ENCODE measurements around the gene CACNA1A.

Gene CACNA1A

GRCh38 chr19:13461536-13461935, 44.7 kb downstream of the CACNA1A start:
- TF ChIP-seq, protein P1, sequence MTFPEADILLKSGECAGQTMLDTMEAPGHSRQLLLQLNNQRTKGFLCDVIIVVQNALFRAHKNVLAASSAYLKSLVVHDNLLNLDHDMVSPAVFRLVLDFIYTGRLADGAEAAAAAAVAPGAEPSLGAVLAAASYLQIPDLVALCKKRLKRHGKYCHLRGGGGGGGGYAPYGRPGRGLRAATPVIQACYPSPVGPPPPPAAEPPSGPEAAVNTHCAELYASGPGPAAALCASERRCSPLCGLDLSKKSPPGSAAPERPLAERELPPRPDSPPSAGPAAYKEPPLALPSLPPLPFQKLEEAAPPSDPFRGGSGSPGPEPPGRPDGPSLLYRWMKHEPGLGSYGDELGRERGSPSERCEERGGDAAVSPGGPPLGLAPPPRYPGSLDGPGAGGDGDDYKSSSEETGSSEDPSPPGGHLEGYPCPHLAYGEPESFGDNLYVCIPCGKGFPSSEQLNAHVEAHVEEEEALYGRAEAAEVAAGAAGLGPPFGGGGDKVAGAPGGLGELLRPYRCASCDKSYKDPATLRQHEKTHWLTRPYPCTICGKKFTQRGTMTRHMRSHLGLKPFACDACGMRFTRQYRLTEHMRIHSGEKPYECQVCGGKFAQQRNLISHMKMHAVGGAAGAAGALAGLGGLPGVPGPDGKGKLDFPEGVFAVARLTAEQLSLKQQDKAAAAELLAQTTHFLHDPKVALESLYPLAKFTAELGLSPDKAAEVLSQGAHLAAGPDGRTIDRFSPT (tag by site-specific recombination; IDR thresholded peaks at IDR 0.05): no peak
- no peak for TF ChIP-seq IKZF3 (tag by site-specific recombination; IDR thresholded peaks at IDR 0.05)
- TF ChIP-seq ZNF335 (tag by site-specific recombination; conservative IDR thresholded peaks at IDR 0.05): no peak
- TF ChIP-seq ZNF114 (tag by site-specific recombination; IDR thresholded peaks at IDR 0.05): no peak
- TF ChIP-seq SP2 (tag by site-specific recombination; IDR thresholded peaks at IDR 0.05): no peak
- no peak for TF ChIP-seq ZNF544 (tag by site-specific recombination; IDR thresholded peaks at IDR 0.05)
- no peaks in the 10 kb centered on the region for H3K9me3 ChIP-seq (ENCODE audit: control insufficient read depth, insufficient read depth, low read depth, low read length)
- ChIA-PET POLR2A (no interaction called here), CTCF (interaction anchor here (0.7 kb wide), 1 partner anchor 9 kb away, joined by 3 read pairs; no protein-coding TSS in a partner anchor)
- H3K4me3 ChIP-seq (ENCODE audit: low read depth, low read length): no peak overlapping the region
- no peak overlapping the region for H3K27ac ChIP-seq (ENCODE audit: extremely low read depth, low read depth, low read length)
- no peaks in the 10 kb centered on the region for H3K4me1 ChIP-seq (ENCODE audit: control insufficient read depth, insufficient read depth, low read length)
- no peaks in the 10 kb centered on the region for H3K36me3 ChIP-seq (ENCODE audit: control insufficient read depth in 2 of 2, insufficient read depth in 1 of 2, low read length in 2 of 2)

DNA sequence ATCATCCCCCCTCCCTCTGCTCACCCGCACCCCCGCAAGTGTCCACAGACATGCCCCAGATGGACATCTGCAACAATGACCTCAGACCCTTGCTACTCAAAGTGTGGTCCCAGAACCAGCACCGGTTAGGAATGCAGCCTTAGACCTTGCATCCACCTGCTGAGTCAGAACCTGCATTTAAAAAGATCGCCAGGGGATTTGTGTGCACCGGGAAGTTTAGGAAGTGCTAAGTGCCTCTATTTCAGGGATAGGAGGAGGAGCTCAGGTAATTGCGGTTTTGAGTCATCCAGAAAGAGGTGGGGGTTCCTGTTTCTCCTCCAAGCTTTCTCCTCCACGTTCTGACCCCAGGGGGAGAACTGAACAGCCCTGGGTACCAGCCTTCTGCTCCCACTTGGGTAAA, 46.2 kb downstream of the CACNA1A start:
- ChIA-PET CTCF (no interaction called here), POLR2A (no interaction called here)
- no peak overlapping the region for H3K27ac ChIP-seq (ENCODE audit: extremely low read depth, low read depth, low read length)
- TF ChIP-seq GLI2 (tag by site-specific recombination; IDR thresholded peaks at IDR 0.05; ENCODE audit: borderline replicate concordance, low read depth) (no peak), KLF7 (tag by site-specific recombination; IDR thresholded peaks at IDR 0.05; ENCODE audit: borderline replicate concordance) (no peak), ZNF23 (tag by site-specific recombination; IDR thresholded peaks at IDR 0.05; ENCODE audit: borderline replicate concordance) (no peak), ZNF394 (tag by site-specific recombination; IDR thresholded peaks at IDR 0.05; ENCODE audit: borderline replicate concordance) (no peak), ZNF843 (tag by site-specific recombination; IDR thresholded peaks at IDR 0.05) (no peak), ZNF214 (tag by site-specific recombination; IDR thresholded peaks at IDR 0.05; ENCODE audit: borderline replicate concordance) (no peak), ZNF184 (tag by site-specific recombination; IDR thresholded peaks at IDR 0.05) (no peak), YY1 (tag by site-specific recombination; IDR thresholded peaks at IDR 0.05) (no peak), ZNF302 (tag by site-specific recombination; IDR thresholded peaks at IDR 0.05; ENCODE audit: low read depth) (no peak), ZNF488 (tag by site-specific recombination; IDR thresholded peaks at IDR 0.05) (no peak), KLF10 (tag by site-specific recombination; IDR thresholded peaks at IDR 0.05) (no peak), ZNF664 (tag by site-specific recombination; IDR thresholded peaks at IDR 0.05) (no peak), ZNF623 (tag by site-specific recombination; IDR thresholded peaks at IDR 0.05) (no peak), ZNF157 (tag by site-specific recombination; IDR thresholded peaks at IDR 0.05) (no peak), ZNF26 (tag by site-specific recombination; IDR thresholded peaks at IDR 0.05) (no peak), ZNF830 (tag by site-specific recombination; IDR thresholded peaks at IDR 0.05; ENCODE audit: low read depth) (no peak)
- TF ChIP-seq, protein P2, sequence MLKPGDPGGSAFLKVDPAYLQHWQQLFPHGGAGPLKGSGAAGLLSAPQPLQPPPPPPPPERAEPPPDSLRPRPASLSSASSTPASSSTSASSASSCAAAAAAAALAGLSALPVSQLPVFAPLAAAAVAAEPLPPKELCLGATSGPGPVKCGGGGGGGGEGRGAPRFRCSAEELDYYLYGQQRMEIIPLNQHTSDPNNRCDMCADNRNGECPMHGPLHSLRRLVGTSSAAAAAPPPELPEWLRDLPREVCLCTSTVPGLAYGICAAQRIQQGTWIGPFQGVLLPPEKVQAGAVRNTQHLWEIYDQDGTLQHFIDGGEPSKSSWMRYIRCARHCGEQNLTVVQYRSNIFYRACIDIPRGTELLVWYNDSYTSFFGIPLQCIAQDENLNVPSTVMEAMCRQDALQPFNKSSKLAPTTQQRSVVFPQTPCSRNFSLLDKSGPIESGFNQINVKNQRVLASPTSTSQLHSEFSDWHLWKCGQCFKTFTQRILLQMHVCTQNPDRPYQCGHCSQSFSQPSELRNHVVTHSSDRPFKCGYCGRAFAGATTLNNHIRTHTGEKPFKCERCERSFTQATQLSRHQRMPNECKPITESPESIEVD (tag by site-specific recombination; IDR thresholded peaks at IDR 0.05): no peak
- H3K4me3 ChIP-seq (ENCODE audit: low read depth, low read length): no peak overlapping the region
- no peaks in the 10 kb centered on the region for H3K4me1 ChIP-seq (ENCODE audit: control insufficient read depth, insufficient read depth, low read length)
- no peaks in the 10 kb centered on the region for H3K9me3 ChIP-seq (ENCODE audit: control insufficient read depth, insufficient read depth, low read depth, low read length)
- H3K36me3 ChIP-seq (ENCODE audit: control insufficient read depth in 2 of 2, insufficient read depth in 1 of 2, low read length in 2 of 2): no peaks in the 10 kb centered on the region

Data from HEK293 (cell line).